Panc1 (cell line): ENCODE results near the gene OR8K1.

Experiments used
- TCF7L2 ChIP-seq: IDR thresholded peaks from 2 replicates; pipeline ENCODE4 v1.6.1; 2011; ENCODE audit warnings: mild to moderate bottlenecking, low read depth, low read length, inconsistent platforms
- TF ChIP-seq, protein P1 (sequence below): fragments of 450-650 bp; IDR thresholded peaks from 2 replicates; pipeline ENCODE4 v1.5.1; 2017; ENCODE audit warnings: mild to moderate bottlenecking
- TF ChIP-seq, protein P2 (sequence below), 2 experiments: IDR thresholded peaks; 2 replicates each; pipeline ENCODE4 v1.6.1; 2011 to 2012; ENCODE audit warnings: low read depth in 2 of 2, control low read depth in 1 of 2, low read length in 1 of 2, mild to moderate bottlenecking in 1 of 2, moderate library complexity in 1 of 2; ENCODE audit not compliant: insufficient read depth in 1 of 2

DNA sequence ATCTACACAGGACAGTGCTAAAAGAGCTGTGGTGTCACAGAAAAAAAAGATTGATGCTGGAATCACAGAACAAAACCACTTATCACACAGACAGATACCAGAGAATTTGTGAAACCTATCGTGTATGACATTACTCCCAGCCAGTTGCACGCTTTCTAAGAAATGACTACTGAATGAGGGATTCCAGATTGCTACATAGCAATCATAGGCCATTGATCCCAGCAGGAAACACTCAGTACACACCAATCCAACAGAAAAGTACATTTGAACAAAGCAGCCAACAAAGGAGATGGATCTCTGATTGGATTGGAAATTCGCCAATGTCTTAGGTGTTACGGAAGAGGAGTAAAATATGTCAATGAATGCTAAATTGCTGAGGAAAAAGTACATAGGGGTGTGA is 48.9 kb upstream of the OR8K1 start:
- no peak for TF ChIP-seq TCF7L2
- TF ChIP-seq, protein P1, sequence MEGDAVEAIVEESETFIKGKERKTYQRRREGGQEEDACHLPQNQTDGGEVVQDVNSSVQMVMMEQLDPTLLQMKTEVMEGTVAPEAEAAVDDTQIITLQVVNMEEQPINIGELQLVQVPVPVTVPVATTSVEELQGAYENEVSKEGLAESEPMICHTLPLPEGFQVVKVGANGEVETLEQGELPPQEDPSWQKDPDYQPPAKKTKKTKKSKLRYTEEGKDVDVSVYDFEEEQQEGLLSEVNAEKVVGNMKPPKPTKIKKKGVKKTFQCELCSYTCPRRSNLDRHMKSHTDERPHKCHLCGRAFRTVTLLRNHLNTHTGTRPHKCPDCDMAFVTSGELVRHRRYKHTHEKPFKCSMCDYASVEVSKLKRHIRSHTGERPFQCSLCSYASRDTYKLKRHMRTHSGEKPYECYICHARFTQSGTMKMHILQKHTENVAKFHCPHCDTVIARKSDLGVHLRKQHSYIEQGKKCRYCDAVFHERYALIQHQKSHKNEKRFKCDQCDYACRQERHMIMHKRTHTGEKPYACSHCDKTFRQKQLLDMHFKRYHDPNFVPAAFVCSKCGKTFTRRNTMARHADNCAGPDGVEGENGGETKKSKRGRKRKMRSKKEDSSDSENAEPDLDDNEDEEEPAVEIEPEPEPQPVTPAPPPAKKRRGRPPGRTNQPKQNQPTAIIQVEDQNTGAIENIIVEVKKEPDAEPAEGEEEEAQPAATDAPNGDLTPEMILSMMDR, result no peak
- TF ChIP-seq, protein P2, sequence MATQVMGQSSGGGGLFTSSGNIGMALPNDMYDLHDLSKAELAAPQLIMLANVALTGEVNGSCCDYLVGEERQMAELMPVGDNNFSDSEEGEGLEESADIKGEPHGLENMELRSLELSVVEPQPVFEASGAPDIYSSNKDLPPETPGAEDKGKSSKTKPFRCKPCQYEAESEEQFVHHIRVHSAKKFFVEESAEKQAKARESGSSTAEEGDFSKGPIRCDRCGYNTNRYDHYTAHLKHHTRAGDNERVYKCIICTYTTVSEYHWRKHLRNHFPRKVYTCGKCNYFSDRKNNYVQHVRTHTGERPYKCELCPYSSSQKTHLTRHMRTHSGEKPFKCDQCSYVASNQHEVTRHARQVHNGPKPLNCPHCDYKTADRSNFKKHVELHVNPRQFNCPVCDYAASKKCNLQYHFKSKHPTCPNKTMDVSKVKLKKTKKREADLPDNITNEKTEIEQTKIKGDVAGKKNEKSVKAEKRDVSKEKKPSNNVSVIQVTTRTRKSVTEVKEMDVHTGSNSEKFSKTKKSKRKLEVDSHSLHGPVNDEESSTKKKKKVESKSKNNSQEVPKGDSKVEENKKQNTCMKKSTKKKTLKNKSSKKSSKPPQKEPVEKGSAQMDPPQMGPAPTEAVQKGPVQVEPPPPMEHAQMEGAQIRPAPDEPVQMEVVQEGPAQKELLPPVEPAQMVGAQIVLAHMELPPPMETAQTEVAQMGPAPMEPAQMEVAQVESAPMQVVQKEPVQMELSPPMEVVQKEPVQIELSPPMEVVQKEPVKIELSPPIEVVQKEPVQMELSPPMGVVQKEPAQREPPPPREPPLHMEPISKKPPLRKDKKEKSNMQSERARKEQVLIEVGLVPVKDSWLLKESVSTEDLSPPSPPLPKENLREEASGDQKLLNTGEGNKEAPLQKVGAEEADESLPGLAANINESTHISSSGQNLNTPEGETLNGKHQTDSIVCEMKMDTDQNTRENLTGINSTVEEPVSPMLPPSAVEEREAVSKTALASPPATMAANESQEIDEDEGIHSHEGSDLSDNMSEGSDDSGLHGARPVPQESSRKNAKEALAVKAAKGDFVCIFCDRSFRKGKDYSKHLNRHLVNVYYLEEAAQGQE (IDR thresholded peaks at IDR 0.05; ENCODE audit: insufficient read depth in 1 of 2, low read depth in 2 of 2, low read length in 1 of 2), result no peak
